ENCODE measurements around the gene MRPL24. TPM values are rescaled to one million over a fixed set of nuclear protein-coding genes. Genes with fewer than 3 reads are reported as not detected.

Gene MRPL24
- total RNA-seq, 1 donor from 2014 or later = 36.4 TPM

DNA sequence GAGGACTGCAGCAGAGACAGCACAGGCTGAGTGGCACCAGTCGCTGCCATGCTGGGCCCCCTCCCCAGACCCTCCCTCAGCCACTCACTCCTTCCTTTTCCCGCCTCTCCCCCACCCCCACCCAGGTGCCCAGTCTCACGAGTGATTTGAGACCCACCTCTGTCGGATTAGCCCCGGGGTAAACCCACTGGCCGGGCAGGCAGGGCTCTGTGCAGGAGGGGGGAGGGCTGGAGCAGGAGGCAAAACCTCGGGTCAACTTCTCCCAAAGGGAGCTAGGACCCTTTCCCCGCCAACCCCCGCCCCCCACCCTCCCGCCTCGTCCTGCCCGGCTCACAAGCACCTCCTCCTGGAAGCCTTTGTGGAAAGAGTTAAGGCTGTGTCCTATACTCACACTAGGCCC is 3.5 kb upstream of the MRPL24 start:
- DNase-seq (ENCODE audit: low spot score) = no peak

DNA sequence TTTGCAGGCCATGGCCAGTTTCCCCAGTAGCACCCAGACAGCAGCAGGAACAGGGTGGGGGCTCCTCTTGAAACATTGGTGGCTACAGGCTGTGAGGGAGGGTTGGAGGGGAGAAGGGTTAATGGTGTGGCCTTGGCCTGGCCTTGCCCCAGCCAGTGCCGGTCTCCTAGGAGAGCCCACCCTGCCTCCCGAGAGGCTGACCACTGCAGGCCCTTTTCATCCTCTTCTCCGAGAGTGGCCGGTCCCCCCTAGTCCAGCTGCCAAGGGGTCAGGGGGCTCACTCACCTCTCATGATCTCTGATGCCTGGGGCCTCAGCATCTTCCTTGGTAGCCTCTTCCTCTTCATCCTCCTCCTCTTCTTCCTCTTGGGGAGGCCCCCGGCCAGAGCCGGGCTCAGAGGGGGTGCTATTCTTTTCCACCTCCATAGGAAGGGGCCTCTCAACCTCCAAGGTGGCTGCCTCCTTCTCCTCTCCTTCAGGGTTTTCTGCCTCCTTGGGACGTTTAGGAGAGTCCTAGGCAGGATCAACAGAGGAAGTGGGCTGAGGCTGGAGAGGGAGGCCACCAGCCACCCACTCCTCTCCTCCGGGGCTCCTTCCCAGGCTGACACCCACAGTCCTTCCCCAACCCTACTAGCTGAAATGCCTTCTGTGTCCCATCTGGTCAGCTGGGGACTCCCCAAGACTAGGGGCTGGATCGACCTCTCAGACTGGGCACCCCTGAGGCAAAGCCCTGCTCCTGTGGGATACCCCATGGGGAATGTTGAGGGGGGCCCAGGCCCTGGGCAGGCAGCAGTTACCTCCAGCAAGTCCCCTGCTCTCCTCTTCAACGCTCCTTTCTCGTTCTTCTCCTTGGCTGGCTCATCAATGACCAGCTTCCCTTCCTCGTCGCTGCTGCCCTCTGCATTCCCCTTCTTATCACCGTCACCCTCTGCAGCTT is 2.7 kb upstream of the MRPL24 start:
- DNase-seq (ENCODE audit: low spot score) = no peak

DNA sequence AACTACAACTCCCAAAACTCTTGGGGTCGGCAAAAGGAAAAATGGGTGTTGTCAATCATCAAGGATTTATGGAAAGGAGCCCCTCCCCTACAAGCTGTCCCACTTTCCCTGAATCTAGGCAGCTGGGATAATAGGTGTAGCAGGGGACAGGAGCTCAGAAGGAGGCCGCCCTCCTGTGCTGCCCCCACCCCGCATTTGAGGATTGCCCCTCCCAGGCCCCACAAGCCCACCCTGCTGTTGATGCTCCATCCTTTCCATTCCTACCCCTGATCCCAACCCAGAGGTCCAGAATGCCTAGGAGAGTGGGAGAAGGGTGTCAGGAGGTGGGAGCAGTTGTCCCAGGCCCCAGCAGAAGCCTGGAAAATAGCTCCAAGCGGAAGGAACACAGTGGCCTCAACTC is 1.9 kb upstream of the MRPL24 start:
- no peak for DNase-seq (ENCODE audit: low spot score)

GRCh38 chr1:156742017-156742416 is 1.1 kb upstream of the MRPL24 start:
- DNase-seq (ENCODE audit: low spot score) = no peak

DNA sequence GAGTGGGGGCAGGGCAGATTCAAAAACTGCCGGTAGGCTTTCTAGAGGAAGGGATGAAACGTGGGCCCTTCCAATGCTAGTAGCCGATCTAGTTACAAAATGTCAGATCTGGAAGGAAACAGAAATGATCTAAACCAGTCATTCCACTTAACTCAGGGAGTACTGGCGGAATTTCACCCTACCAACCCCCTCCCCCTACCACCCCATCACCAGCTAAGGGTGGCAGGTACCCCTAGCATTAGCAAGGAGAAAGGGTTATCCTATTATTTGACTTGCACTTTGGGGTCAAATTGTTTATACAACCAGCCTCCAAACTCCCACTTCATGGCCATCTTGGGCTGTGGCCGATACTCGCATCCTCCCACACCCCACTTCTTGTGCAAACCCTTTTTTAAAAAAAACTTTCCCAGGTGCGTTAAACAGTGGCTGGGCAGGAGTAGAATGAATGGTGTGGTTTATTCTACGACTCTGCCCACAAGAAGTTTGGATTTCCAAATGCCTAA is 644 bp upstream of the MRPL24 start:
- DNase-seq (ENCODE audit: low spot score) = no peak

DNA sequence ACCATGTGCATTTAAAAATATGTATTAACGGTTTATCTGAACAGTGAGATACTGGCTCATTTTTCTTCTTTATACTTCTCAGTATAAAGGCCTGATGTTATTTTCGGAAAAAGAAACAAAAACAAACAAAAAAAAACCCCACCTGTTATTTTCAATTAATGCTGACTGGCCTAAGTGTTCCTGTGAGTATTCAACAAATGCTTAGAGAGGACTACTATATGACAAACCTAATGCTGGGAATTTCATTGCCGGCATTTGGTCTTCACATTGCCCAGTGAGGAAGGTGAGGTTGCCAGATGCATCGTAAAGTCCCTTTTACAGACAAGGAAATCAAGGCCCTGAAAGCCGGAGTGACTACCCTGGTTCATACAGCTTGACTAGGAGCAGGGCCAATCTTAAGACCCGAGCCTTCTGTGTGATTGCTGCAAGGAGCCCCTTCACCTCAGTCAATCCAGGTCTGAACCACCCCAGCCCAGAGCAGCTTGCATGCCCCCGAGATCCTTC is 599 bp downstream of the MRPL24 start:
- DNase-seq (ENCODE audit: low spot score) = no peak

GRCh38 chr1:156738916-156739315 is 2.0 kb downstream of the MRPL24 start:
- no peak for DNase-seq (ENCODE audit: low spot score)

- DNase-seq (ENCODE audit: low spot score) = no peak
Measured at GRCh38 chr1:156738407-156738806, 2.5 kb downstream of the MRPL24 start.

- DNase-seq (ENCODE audit: low spot score) = no peak
Measured at GRCh38 chr1:156733989-156734584, 6.8 kb downstream of the MRPL24 start.

GRCh38 chr1:156728599-156729462 is 12.1 kb downstream of the MRPL24 start, which contains the start of gene ISG20L2:
ISG20L2 (minus strand) TSS chr1:156728766; CDS start chr1:156727652, 1,114 bp downstream.
- DNase-seq (ENCODE audit: low spot score) = peak; percentile 98

GRCh38 chr1:156727926-156728598 is 12.8 kb downstream of the MRPL24 start, which contains the start of gene METTL25B:
METTL25B (plus strand) TSS chr1:156728469; CDS start chr1:156729105, 636 bp downstream.
- peak; percentile 84 for DNase-seq (ENCODE audit: low spot score)

- no peak for DNase-seq (ENCODE audit: low spot score)
Measured at GRCh38 chr1:156727492-156727891, 13.4 kb downstream of the MRPL24 start.

DNA sequence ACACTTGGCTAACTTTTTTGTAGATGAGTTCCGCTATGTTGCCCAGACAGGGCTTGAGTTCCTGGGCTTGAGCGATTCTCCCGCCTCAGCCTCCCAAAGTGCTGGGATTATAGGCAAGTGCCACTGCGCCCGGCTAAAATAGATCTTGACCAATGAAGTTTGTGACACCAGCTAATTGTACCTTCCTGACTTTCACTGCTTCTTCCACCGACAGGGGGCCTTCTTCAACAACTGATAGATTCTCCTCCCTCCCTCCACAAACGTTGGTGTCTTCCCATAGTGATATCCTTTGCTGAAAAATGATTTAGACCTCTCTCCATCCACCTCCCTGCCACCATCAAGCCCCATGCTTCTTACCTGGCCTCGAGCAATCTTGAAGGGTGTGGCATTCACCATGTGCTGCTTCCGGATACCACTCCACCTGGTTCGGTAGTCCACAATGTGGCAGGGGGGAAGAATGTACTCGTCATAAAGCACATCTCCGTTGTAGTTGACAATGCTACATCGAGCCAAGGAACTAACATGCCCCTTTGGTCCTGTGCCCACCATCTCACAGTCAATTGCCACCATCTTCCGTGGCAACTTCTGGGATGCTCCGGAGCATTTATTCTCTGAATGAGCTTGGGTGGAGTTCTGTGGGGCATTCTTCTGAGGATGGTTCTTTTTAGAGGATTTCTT is 14.2 kb downstream of the MRPL24 start:
- no peak for DNase-seq (ENCODE audit: low spot score)

DNA sequence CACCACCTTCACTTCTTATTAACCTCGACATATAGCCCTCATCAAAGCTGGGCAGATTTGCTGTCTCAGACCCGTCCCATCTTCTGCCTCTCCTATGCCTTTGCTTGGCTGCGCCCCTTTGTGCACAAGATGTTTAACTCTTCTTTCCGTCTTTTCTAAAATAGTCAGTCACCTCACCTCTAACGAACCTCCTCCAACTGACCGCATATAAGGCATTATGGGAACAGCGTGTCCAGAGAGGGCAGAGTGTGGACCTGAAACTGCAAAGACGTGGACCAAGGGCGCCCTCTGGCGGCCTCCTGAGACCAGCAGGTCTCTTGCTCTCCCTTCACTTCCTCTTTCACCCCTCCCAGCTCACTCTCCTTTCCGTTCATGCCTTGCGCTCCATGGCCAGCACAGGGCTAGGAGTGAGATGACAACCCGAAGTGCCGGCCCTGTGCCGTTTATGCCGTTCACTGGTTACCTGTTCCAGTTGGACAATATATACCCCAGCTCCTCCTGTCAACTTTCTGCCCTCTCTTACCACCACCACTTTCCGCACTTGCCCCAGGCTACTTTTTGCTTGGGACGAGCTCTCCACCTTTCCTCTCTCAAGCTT is 15.1 kb downstream of the MRPL24 start:
- DNase-seq (ENCODE audit: low spot score) = peak; percentile 92

DNA sequence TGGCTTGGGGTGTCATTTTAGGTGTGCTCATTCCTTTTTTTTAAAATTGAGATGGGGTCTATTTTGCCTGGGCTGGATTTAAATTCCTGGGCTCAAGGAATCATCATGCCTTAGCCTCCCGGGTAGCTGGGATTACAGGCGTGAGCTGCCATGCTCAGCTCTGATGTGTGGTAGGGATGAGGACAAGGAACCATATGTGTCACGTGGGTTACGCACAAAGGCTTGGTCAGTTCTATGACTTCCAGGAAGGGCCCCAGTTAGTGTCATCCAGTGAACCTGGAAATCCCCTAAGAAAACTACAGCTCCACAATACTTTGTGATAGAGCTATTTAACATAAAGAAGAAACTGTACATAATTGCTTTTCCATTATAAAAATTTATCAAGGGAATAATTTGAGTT is 19.4 kb downstream of the MRPL24 start:
- no peak for DNase-seq (ENCODE audit: low spot score)

DNA sequence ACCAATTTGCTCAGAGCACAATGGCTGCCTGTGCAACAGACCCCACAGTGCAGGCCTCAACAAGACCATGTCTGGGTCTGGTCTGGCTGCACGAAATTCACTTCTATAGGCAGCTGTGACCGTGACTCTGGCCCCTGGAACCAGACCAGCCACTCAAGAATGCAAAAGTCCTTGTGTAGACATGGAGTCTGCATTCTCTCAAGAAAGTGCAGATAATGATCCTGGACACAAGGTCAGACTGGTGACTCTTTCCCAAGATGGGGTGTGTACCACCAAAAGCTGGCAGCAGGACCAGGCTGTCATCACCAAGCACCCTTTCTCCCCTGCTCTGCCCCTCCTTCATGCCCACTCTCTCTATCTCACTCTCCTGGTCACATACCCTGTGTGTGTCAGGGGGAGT is 19.8 kb downstream of the MRPL24 start:
- DNase-seq (ENCODE audit: low spot score) = no peak

GRCh38 chr1:156717351-156717750 is 23.5 kb downstream of the MRPL24 start:
- DNase-seq (ENCODE audit: low spot score) = no peak

- DNase-seq (ENCODE audit: low spot score) = no peak
Measured at GRCh38 chr1:156714830-156715229, 26.1 kb downstream of the MRPL24 start.

DNA sequence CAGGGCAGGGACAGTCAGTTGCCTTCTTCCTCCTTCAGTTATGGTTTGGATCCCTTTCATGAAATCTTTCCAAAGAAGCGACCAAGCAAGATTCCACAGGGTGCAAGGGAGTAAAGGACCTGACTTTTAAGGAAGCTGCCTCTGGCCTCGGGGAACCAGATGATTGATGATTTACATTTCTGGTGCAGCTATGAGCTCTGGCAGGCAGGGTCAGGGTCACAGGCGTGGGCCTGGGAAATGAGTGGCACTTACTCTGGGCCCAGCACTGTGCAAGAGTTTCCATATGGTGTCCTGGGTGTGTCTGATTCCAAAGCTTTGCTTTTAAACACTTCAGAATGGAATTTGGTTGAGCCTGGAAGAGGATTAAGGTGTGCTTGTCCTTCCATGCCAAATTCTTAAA is 28.3 kb downstream of the MRPL24 start:
- DNase-seq (ENCODE audit: low spot score) = no peak
